SIG-M5 treated with dmso at 0.1 percent for 504 hours (cell line): ENCODE data around the gene LARGE1.

Source experiments
- DNase-seq: peaks from one replicate; lab custom pipeline; 2025; ENCODE audit not compliant: unreplicated experiment; lab: John Stamatoyannopoulos, UW

LARGE1 gene

DNA sequence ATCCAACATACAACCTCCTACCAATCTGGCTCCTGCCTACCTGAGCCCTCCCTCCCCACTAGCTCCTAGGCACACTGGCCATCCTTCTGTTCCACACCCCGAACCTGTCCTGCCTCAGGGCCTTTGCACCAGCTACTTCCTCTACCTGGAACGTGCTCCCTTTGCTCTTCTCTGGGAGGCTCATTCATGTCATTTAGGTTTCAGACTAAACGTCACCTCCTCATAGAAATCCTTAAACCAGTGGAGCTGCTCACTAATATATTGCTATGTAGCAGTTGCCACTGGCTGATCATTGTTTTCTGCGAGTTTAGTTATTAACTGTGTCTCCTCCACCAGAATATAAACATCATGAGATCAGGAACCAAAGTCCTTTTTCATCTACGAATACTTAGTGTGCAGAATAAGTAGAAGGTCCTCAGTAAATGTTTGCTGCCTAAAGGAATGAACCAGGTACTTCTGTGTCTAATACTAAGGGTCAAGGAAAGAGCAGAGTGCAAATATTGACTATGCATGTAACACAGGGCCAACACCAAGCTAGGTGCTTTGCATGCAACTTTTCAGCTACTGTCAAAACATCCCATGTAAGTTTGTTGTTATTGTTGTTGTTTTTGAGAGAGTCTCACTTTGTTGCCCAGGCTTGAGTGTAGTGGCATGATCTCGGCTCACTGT lies 584.5 kb downstream of the LARGE1 start:
- no peak for DNase-seq

GRCh38 chr22:33332538-33332937 lies 587.7 kb downstream of the LARGE1 start:
- DNase-seq = no peak

- no peak for DNase-seq
These were observed 589.3 kb downstream of the LARGE1 start for GRCh38 chr22:33331017-33331416.

DNA sequence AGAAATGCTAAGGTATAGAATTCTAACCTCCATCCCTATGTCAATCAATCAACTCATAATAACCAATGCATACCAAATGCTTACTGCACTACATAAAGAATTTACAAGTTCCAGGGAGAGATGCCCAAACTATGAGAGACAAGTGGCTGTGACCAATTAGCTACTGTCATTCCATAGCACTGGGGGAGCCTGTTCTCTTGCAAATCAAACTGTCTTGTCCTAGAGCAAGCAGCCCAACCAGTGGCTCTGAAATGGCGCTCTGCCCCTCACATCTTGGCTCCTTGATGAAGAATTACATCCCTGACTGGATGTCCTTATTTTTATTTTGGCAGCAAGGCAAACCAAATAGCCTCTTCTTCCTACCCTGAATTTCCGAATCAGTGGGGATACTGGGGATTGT lies 589.7 kb downstream of the LARGE1 start:
- DNase-seq = no peak

DNA sequence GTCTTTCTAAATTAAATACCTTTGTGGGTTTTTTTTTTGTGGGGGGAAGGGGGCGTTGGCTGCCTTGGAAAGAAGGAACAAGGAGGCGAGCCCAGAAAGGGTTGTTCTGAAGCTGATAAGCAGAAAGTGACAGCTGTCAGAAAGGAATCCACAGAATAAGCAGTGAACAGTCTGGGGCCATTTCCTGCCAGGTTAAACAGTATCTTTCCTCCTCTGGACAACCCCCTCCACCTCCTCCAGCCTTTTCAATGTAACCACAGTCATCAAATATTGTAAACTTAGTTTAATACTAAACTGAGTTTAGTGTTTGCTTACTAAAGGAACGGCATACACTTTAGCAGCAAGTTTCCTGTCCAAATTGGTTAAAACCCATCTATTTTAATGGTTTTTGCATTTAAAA lies 590.9 kb downstream of the LARGE1 start:
- no peak for DNase-seq

- DNase-seq = no peak
These were observed 591.4 kb downstream of the LARGE1 start for GRCh38 chr22:33328789-33329296.

DNA sequence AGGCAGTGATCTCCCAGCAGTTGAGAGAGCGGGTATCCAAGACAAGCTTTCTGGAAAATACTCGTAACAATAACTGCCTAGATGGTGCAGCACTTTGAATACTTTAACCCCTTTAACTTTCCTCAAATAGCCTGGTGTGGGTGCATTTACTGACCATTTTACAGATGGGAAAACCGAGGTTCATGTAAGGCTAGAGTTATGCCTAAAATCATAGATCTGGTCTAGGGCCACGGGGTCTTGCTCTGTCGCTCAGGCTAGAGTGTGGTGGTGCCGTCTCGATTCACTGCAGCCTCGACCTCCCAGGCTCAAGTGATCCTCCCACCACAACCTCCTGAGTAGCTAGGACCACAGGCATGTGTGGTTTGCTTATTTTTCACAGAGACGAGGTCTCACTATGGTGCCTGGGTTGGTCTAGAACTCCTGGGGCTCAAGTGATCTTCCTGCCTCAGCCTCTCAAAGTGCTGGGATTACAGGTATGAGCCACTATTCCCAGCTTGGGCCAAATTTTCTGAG lies 592.9 kb downstream of the LARGE1 start:
- DNase-seq = no peak

DNA sequence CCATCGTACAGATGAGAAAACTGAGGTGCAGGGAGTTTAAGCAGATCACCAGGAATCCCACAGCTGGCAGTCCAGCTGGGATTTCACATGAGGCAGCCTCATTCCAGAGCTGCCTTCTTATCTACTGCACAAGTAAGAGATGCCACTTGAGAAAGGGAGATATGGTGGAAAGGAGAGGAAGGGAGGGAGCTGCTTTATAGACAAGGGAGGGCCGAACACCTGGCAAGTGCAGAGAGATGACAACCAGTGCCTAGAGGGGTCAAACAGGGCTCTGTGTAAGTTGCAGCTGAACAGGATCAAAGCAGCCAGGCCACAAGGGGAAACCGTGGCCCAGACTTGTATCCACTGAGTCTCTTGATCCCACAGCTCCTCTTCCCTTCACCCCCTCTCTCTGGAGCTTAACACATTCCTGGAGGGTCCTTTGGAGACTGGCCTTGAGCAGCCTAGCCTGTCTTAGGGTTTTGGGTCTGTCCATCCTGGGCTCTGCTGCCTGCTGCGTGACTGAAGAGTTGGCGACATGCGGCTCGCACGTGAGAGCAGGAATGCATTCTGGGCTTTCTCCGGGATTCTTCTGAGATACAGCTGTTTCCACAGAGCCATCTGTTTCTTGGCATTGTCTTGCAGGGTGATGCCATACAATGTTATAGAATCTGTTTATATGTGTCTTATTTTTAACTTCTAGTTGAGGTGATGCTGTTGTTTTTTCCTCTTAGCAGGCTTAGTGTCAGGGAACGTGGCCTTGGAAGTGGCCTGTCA lies 593.6 kb downstream of the LARGE1 start:
- no peak for DNase-seq

GRCh38 chr22:33325232-33326004 lies 594.9 kb downstream of the LARGE1 start:
- peak; percentile 35 for DNase-seq

GRCh38 chr22:33324228-33324627 lies 596.0 kb downstream of the LARGE1 start:
- DNase-seq = no peak

DNA sequence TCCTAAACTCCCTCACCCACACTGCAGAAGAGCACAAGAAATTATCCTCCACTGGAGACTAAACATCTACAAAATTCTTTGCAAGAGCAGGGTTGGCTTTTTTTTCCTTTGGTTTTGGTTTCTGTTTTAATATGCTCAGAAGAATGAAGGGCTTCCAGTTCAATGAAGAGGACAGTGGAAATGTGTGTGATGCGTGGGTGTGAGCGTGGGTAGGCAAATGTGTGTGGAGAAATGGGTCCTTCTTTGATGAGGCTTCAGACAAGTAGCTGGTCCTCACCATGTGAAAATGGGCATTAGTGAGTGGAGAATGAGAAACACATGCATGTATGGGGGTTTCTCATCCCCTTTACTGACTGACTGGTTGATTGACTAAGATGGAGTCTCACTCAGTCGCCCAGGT lies 598.8 kb downstream of the LARGE1 start:
- DNase-seq = no peak

- no peak for DNase-seq
These were observed 604.3 kb downstream of the LARGE1 start for GRCh38 chr22:33315954-33316353.

- DNase-seq = no peak
These were observed 605.2 kb downstream of the LARGE1 start for GRCh38 chr22:33315117-33315516.

DNA sequence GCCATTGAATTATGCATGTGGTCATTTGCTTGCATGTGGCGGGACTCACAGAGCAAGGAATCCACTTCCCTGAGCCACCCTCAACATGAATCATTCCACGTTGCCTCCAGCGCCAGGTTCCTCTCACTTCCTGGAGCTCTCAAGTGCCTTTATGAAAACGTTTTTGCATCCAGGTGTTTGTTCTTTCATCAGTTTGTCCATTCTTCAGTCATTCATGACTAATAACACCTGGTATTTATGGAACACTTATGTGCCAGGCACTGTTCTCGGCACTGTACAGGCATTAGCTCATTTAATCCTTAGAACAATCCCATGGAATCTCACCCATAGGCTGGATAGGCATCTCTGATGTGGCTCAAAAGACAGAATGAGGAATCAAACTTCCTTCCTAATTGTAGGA lies 606.0 kb downstream of the LARGE1 start:
- no peak for DNase-seq

DNA sequence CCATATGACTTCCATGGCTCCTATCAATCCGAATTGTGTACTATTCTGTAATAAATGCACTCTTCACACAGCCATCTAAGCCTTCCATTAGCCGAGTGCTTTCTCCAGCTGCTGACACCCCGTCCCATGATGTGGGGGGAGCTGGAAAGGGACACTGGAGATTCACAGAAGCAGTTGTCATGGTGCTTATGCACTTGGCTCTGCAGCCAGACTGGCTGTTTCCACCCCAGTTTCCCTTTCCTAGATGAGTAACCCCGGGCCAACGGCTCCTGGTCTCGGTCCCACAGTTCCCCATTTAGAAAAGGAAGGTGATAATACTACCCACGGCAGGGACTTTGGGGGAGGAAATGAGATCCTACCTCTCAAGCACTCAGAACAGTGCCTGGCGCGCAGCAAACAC lies 617.2 kb downstream of the LARGE1 start:
- no peak for DNase-seq

DNA sequence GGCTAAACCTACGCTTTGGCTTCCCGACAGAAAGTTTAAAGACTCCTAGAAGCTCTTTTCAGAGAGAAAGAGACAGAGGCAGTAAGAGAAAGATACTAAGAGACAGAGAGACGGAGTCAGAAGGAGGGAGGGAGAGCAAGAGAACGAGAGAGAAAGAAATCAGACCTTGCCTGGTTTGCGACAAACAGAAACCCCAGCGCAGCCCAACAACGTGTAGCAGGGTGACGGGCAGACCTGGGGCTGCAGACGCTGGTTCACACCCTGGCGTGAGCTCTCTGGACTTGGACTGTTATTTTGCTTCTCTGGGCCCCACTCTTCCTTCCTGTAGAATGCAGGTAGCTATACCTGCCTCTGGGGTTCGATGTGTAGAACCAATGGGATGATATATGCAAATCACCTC lies 617.7 kb downstream of the LARGE1 start:
- no peak for DNase-seq

DNA sequence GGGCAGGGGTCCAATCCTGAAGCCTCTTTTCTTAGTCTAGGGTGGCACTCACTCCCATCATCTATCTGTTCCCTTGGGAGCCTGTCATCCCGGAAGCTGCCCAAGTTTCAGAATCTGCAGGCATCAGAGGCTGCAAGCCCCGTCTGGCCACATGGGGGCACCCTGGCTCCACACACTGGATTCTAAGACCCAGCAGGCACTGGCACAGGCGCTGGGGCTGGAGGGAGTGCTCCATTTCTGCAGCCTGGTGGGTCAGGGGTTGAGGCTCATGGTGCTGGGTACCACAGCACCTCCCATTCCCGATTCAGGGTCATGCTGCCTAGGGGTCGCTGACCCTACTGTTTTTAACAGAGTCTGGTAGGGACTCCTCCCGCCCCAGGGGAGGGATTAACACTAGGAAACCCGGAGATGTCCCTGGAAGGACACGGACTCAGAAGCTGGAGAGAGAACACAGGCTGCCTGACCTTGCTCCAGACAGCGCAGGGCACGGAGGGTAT lies 618.2 kb downstream of the LARGE1 start:
- peak; percentile 35 for DNase-seq

DNA sequence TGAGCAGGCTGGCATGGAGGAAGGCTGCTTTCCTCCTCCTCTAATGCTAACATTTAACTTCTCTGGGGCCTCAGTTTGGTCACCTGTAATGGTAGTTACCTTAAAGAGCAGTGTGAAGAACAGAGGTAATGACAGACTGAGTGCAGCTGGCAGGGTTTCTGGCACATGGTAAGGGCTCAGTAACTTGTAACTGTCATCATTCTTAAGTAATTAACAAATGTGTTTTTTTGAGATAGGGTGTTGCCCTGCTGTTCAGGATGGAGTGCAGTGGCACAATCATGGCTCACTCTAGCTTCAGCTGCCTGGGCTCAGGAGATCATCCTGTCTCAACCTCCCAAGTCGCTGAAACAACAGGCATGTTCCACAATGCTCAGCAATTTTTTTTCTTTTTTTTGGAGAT lies 620.1 kb downstream of the LARGE1 start:
- DNase-seq = no peak

- DNase-seq = peak; percentile 65
These were observed 620.9 kb downstream of the LARGE1 start for GRCh38 chr22:33299245-33299956.

GRCh38 chr22:33296941-33297340 lies 623.3 kb downstream of the LARGE1 start:
- DNase-seq = no peak

DNA sequence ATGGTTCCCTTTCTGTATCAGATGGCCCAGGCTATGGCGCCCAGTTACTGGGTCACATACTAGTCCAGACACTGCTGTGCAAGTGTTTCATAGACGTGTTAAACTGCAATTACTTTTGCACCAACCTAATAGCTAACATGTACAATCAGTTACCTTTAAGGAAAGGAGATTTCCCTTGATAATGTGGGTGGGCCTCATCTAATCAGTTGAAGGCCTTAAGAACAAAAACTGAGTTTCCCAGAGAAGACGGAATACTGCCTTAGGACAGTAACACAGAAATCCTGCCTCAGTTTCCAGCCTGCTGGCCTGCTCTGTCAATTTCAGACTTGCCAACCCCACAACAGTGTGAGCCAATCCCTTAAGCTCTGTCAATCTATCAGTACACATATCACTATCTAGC lies 632.2 kb downstream of the LARGE1 start:
- no peak for DNase-seq
